ENCODE measurements around the gene POU6F1. TPM values are rescaled to one million over a fixed set of nuclear protein-coding genes. Genes with fewer than 3 reads are reported as not detected.

The POU6F1 gene
- total and polyA plus RNA-seq, 2 of the 8 experiments (the other 6 are each of a cell fraction or from before 2014, with no cell fraction given): 5.6 to 8.7 TPM

- no peaks in the 10 kb centered on the region for H3K4me1 ChIP-seq (replicated peaks in 1 of 4; ENCODE audit: control insufficient read depth in 3 of 4, insufficient read depth in 4 of 4, low read length in 3 of 4)
- H3K79me1 ChIP-seq (ENCODE audit: low read depth, low read length): no peaks in the 10 kb centered on the region
- FAIRE-seq (no peak), DNase-seq (ENCODE audit: low read depth in 1 of 2, low spot score in 2 of 2) (no peak)
- POLR2A ChIA-PET (ENCODE audit: partially characterized antibody): interaction anchor here (1.0 to 1.6 kb wide), 2 partner anchors 13 to 108 kb away, joined by 3 read pairs; partner anchors contain the start of gene CSRNP2
- H3K23me2 ChIP-seq (ENCODE audit: low read depth, low read length): no peaks in the 10 kb centered on the region
- H2BK12ac ChIP-seq (ENCODE audit: low read depth, low read length): no peak overlapping the region
- H2AFZ ChIP-seq (ENCODE audit: low read length): no peak overlapping the region
- H3K27ac ChIP-seq (ENCODE audit: low read depth, low read length): no peak overlapping the region
- H3K9ac ChIP-seq (replicated peaks in 1 of 4; ENCODE audit: extremely low read depth in 1 of 4, low read depth in 3 of 4, low read length in 3 of 4): no peak overlapping the region
- no peak overlapping the region for H3K4me2 ChIP-seq (ENCODE audit: insufficient read depth in 1 of 2, low read depth in 2 of 2, low read length in 2 of 2)
- no peaks in the 10 kb centered on the region for H3K36me3 ChIP-seq (ENCODE audit: control insufficient read depth in 2 of 4, insufficient read depth in 4 of 4, low read length in 3 of 4)
- H4K91ac ChIP-seq (replicated peaks; ENCODE audit: insufficient read length, low read length): no peak overlapping the region
- H3K18ac ChIP-seq (ENCODE audit: extremely low read depth, low read length): no peak overlapping the region
- no peak overlapping the region for H2AK5ac ChIP-seq (ENCODE audit: low read depth, low read length)
- H3K23ac ChIP-seq (ENCODE audit: insufficient read length): no peak overlapping the region
- no peaks in the 10 kb centered on the region for H3K79me2 ChIP-seq (ENCODE audit: control insufficient read depth in 1 of 2, insufficient read depth in 2 of 2, low read length in 2 of 2)
- no peaks in the 10 kb centered on the region; a peak in 1 of 7 replicates for H3K27me3 ChIP-seq (replicated peaks in 1 of 4; ENCODE audit: control insufficient read depth in 3 of 4, extremely low read depth in 1 of 4, insufficient read depth in 3 of 4, low read length in 3 of 4)
- no peak overlapping the region for H3K4me3 ChIP-seq (ENCODE audit: extremely low read depth in 1 of 4, insufficient read depth in 2 of 4, low read depth in 3 of 4, low read length in 4 of 4)
- H3K56ac ChIP-seq (replicated peaks; ENCODE audit: insufficient read length, low read depth, low read length): no peak overlapping the region
- no peak overlapping the region for H4K5ac ChIP-seq (ENCODE audit: insufficient read length, low read depth, low read length)
- H2BK5ac ChIP-seq (ENCODE audit: low read depth, low read length): no peak overlapping the region
- no peak overlapping the region for H4K8ac ChIP-seq (ENCODE audit: extremely low read depth, insufficient read depth, low read length)
- WGBS, 2 experiments (ENCODE audit: extremely low coverage in 1 of 2, insufficient coverage in 1 of 2, insufficient read length in 1 of 2, insufficient replicate concordance in 2 of 2, low coverage in 1 of 2, low lambda C conversion rate in 2 of 2, missing lambda C conversion rate in 1 of 2): 89% methylated on average over 12 of the region's 12 CpGs; no CpG with 5 or more reads in 1 of the 2 experiments
- H3K14ac ChIP-seq (ENCODE audit: insufficient read length): no peak overlapping the region
- H2BK120ac ChIP-seq (replicated peaks; ENCODE audit: low read depth, low read length): no peak overlapping the region
- H3K9me3 ChIP-seq (ENCODE audit: insufficient read depth in 2 of 2, low read depth in 1 of 2, low read length in 1 of 2): no peaks in the 10 kb centered on the region
- H3K4ac ChIP-seq (replicated peaks; ENCODE audit: insufficient read length, low read depth, low read length): no peak overlapping the region
- no peaks in the 10 kb centered on the region for H4K20me1 ChIP-seq (replicated peaks in 1 of 2; ENCODE audit: control insufficient read depth in 1 of 2, insufficient read depth in 2 of 2, low read length in 2 of 2)
- H2BK15ac ChIP-seq (ENCODE audit: low read length): no peak overlapping the region
- CTCF ChIA-PET (ENCODE audit: partially characterized antibody): no interaction called here
- no peak overlapping the region for H2BK20ac ChIP-seq (ENCODE audit: low read length)
- TF ChIP-seq CBX8 (IDR thresholded peaks at IDR 0.05; ENCODE audit: borderline replicate concordance, low read depth, low read length): no peak
- TF ChIP-seq JUN (IDR thresholded peaks at IDR 0.05; ENCODE audit: low read depth, low read length): no peak
- no peak for TF ChIP-seq NANOG (IDR thresholded peaks at IDR 0.05; ENCODE audit: insufficient read depth, low read depth, low read length, poor library complexity, severe bottlenecking)
- TF ChIP-seq GTF2F1 (IDR thresholded peaks at IDR 0.05; ENCODE audit: borderline replicate concordance, low read depth, low read length): no peak
- no peak for TF ChIP-seq SIRT6 (IDR thresholded peaks at IDR 0.05; ENCODE audit: low read length)
- no peak for TF ChIP-seq JUND (IDR thresholded peaks at IDR 0.05; ENCODE audit: low read length)
- TF ChIP-seq MAFK (IDR thresholded peaks at IDR 0.05; ENCODE audit: low read depth, low read length): no peak
- no peak for TF ChIP-seq CHD2 (IDR thresholded peaks at IDR 0.05; ENCODE audit: low read length)
- no peak for TF ChIP-seq EGR1 (IDR thresholded peaks at IDR 0.05; ENCODE audit: borderline replicate concordance, low read depth, low read length)
- TF ChIP-seq SP1 (IDR thresholded peaks at IDR 0.05; ENCODE audit: low read depth, low read length): no peak
- no peak for TF ChIP-seq PHF8 (conservative IDR thresholded peaks at IDR 0.05; ENCODE audit: low read depth, low read length)
- TF ChIP-seq USF2 (IDR thresholded peaks at IDR 0.05; ENCODE audit: low read length): no peak
These were observed 26.2 kb downstream of the POU6F1 start for GRCh38 chr12:51191516-51192283.

Data from H1 (cell line).